Measurements from ENCODE around the gene SSNA1. TPM values are rescaled to one million over a fixed set of nuclear protein-coding genes. Genes with fewer than 3 reads are reported as not detected.

Gene SSNA1
- 108 and 115 TPM in 2 replicates for total RNA-seq (2014; rRNA removed)
- 110 TPM for polyA plus RNA-seq (2012)

GRCh38 chr9:137188490-137189296 is at the start of gene SSNA1, which contains the start of gene ANAPC2:
SSNA1 (plus strand) TSS chr9:137188676; CDS start chr9:137188727, 51 bp downstream.
ANAPC2 (minus strand) TSS chr9:137188560; CDS start chr9:137188532, 28 bp downstream.
- DNase-seq (ENCODE audit: low read depth): peak; percentile 93

- no peak for DNase-seq (ENCODE audit: low read depth)
Observed at GRCh38 chr9:137138722-137139467, 49.6 kb upstream of the SSNA1 start, which contains the start of gene GRIN1. GRIN1 (plus strand) TSS chr9:137139154; CDS start chr9:137139487, 333 bp downstream.

- no peak for DNase-seq (ENCODE audit: low read depth)
Observed at GRCh38 chr9:137139468-137140150, 48.9 kb upstream of the SSNA1 start.

GRCh38 chr9:137140151-137141012 is 48.1 kb upstream of the SSNA1 start:
- DNase-seq (ENCODE audit: low read depth): no peak

- no peak for DNase-seq (ENCODE audit: low read depth)
Observed at GRCh38 chr9:137141050-137141810, 47.2 kb upstream of the SSNA1 start.

GRCh38 chr9:137141976-137142936 is 46.2 kb upstream of the SSNA1 start:
- DNase-seq (ENCODE audit: low read depth): no peak

- no peak for DNase-seq (ENCODE audit: low read depth)
Observed at GRCh38 chr9:137143459-137143858, 45.0 kb upstream of the SSNA1 start.

GRCh38 chr9:137145731-137146526 is 42.5 kb upstream of the SSNA1 start:
- DNase-seq (ENCODE audit: low read depth): no peak

GRCh38 chr9:137146527-137146918 is 42.0 kb upstream of the SSNA1 start:
- no peak for DNase-seq (ENCODE audit: low read depth)

GRCh38 chr9:137147091-137147792 is 41.2 kb upstream of the SSNA1 start:
- no peak for DNase-seq (ENCODE audit: low read depth)

GRCh38 chr9:137147793-137148160 is 40.7 kb upstream of the SSNA1 start:
- no peak for DNase-seq (ENCODE audit: low read depth)

- DNase-seq (ENCODE audit: low read depth): no peak
Observed at GRCh38 chr9:137148242-137148641, 40.2 kb upstream of the SSNA1 start.

GRCh38 chr9:137148661-137149060 is 39.8 kb upstream of the SSNA1 start:
- no peak for DNase-seq (ENCODE audit: low read depth)

GRCh38 chr9:137149363-137149762 is 39.1 kb upstream of the SSNA1 start:
- no peak for DNase-seq (ENCODE audit: low read depth)

GRCh38 chr9:137149942-137150616 is 38.4 kb upstream of the SSNA1 start:
- no peak for DNase-seq (ENCODE audit: low read depth)

- DNase-seq (ENCODE audit: low read depth): no peak
Observed at GRCh38 chr9:137150617-137151457, 37.6 kb upstream of the SSNA1 start.

Data from LHCN-M2 (cell line).